DOHH2 (cell line): ENCODE data around the gene SART1.
"Not testable (repeated sequence)": the region's sequence is repeated elsewhere in the genome, so short reads cannot be mapped to it uniquely, and the experiment has no call there.

ENCODE experiments used
- H3F3A ChIP-seq: fragments of 200-600 bp; sonication (generic), shearing (Covaris generic); 2 replicates; pipeline ENCODE4 v1.6.0; 2016; ENCODE audit warnings: antibody characterized with exemption, mild to moderate bottlenecking; ENCODE audit not compliant: control insufficient read depth, insufficient read depth
- H3K27ac ChIP-seq: fragments of 200-600 bp; sonication (generic); 2 replicates; pipeline ENCODE4 v1.5.1; 2014; ENCODE audit warnings: low read depth, mild to moderate bottlenecking, low read length, moderate library complexity
- H3K27me3 ChIP-seq: fragments of 200-600 bp; sonication (generic); 2 replicates; pipeline ENCODE4 v1.6.1; 2014; ENCODE audit warnings: mild to moderate bottlenecking, low read length, mixed read lengths; ENCODE audit not compliant: control insufficient read depth
- H3K36me3 ChIP-seq: fragments of 200-600 bp; sonication (generic); 2 replicates; pipeline ENCODE4 v1.6.1; 2014; ENCODE audit warnings: mild to moderate bottlenecking, low read length, moderate library complexity, mixed read lengths; ENCODE audit not compliant: control insufficient read depth
- H3K4me1 ChIP-seq: fragments of 200-600 bp; sonication (generic); 2 replicates; pipeline ENCODE4 v1.6.1; 2014; ENCODE audit warnings: mild to moderate bottlenecking, low read length, mixed read lengths; ENCODE audit not compliant: control insufficient read depth
- H3K4me2 ChIP-seq: fragments of 200-600 bp; sonication (generic); 2 replicates; pipeline ENCODE4 v1.6.0; 2014; ENCODE audit warnings: mild to moderate bottlenecking, low read length, moderate library complexity
- H3K4me3 ChIP-seq: fragments of 200-600 bp; sonication (generic); 2 replicates; pipeline ENCODE4 v1.5.1; 2014; ENCODE audit warnings: mild to moderate bottlenecking, low read length, mixed read lengths
- H3K79me2 ChIP-seq: fragments of 200-600 bp; sonication (generic); 2 replicates; pipeline ENCODE4 v1.6.1; 2014; ENCODE audit warnings: mild to moderate bottlenecking, low read length, mixed read lengths; ENCODE audit not compliant: control insufficient read depth
- H3K9me2 ChIP-seq: fragments of 200-600 bp; sonication (generic); replicated peaks from 2 replicates; pipeline ENCODE4 v1.6.1; 2014; ENCODE audit warnings: mild to moderate bottlenecking, low read length, mixed read lengths; ENCODE audit not compliant: control insufficient read depth
- H3K9me3 ChIP-seq: fragments of 200-600 bp; sonication (generic); 2 replicates; pipeline ENCODE4 v1.6.1; 2014; ENCODE audit warnings: antibody characterized with exemption, low read length, mixed read lengths; ENCODE audit not compliant: control insufficient read depth, insufficient read depth
- H4K20me1 ChIP-seq: fragments of 200-600 bp; sonication (generic); 2 replicates; pipeline ENCODE4 v1.6.0; 2014; ENCODE audit warnings: low read depth, mild to moderate bottlenecking, antibody characterized with exemption, low read length, moderate library complexity; ENCODE audit not compliant: control insufficient read depth, insufficient read depth
- CTCF ChIP-seq: fragments of 200-600 bp; sonication (generic); IDR thresholded peaks from one replicate; pipeline ENCODE4 v1.5.1; 2014; ENCODE audit warnings: antibody characterized with exemption, mild to moderate bottlenecking, low read depth, low read length; ENCODE audit not compliant: poor library complexity, severe bottlenecking
- EZH2phosphoT487 ChIP-seq: fragments of 200-600 bp; sonication (generic); IDR thresholded peaks from 2 replicates; pipeline ENCODE4 v1.6.1; 2017; ENCODE audit warnings: borderline replicate concordance, mild to moderate bottlenecking, antibody characterized with exemption, low read length, moderate library complexity, mixed read lengths

Gene SART1

GRCh38 chr11:65947133-65947532, 14.4 kb upstream of the SART1 start:
- no peaks in the 10 kb centered on the region for H3K36me3 ChIP-seq
- H3K4me2 ChIP-seq: no peak overlapping the region
- no peak overlapping the region for H3K27ac ChIP-seq
- H3K9me3 ChIP-seq: no peaks in the 10 kb centered on the region
- H3K4me3 ChIP-seq: no peak overlapping the region
- H4K20me1 ChIP-seq: no peaks in the 10 kb centered on the region
- H3K79me2 ChIP-seq: no peaks in the 10 kb centered on the region
- no peaks in the 10 kb centered on the region for H3F3A ChIP-seq
- no peaks in the 10 kb centered on the region for H3K27me3 ChIP-seq
- H3K9me2 ChIP-seq: no peaks in the 10 kb centered on the region
- TF ChIP-seq CTCF: no peak
- no peaks in the 10 kb centered on the region for H3K4me1 ChIP-seq

- Histone ChIP-seq H3K4me3 (no peak overlapping the region), H3K36me3 (no peaks in the 10 kb centered on the region), H3K79me2 (no peaks in the 10 kb centered on the region), H3F3A (no peaks in the 10 kb centered on the region), H3K9me3 (no peaks in the 10 kb centered on the region), H3K27ac (no peak overlapping the region), H3K9me2 (no peaks in the 10 kb centered on the region), H3K27me3 (no peaks in the 10 kb centered on the region), H3K4me2 (no peak overlapping the region), H3K4me1 (no peaks in the 10 kb centered on the region), H4K20me1 (no peaks in the 10 kb centered on the region)
- TF ChIP-seq EZH2phosphoT487 (no peak), CTCF (no peak)
These were observed 13.9 kb upstream of the SART1 start for GRCh38 chr11:65947603-65948125.

GRCh38 chr11:65950711-65951110, 10.8 kb upstream of the SART1 start:
- H3K27me3 ChIP-seq, H3K9me2 ChIP-seq, H3K4me2 ChIP-seq: not testable (repeated sequence)

GRCh38 chr11:65951641-65952040, 9.9 kb upstream of the SART1 start:
- not testable (repeated sequence) for H3K27ac ChIP-seq, H3K79me2 ChIP-seq, H3K9me2 ChIP-seq, H3K27me3 ChIP-seq, H3K4me2 ChIP-seq, H3K9me3 ChIP-seq, H3K4me1 ChIP-seq, H4K20me1 ChIP-seq, H3K36me3 ChIP-seq, H3F3A ChIP-seq, H3K4me3 ChIP-seq

More at GRCh38 chr11:65950711-65951110, 10.8 kb upstream of the SART1 start:
- not testable (repeated sequence) for H3K4me3 ChIP-seq, H3K36me3 ChIP-seq, H4K20me1 ChIP-seq, H3F3A ChIP-seq, H3K9me3 ChIP-seq, H3K4me1 ChIP-seq, H3K27ac ChIP-seq, H3K79me2 ChIP-seq
